ENCODE data around the gene CIP2A. TPM values are rescaled to one million over a fixed set of nuclear protein-coding genes. Genes with fewer than 3 reads are reported as not detected.

CIP2A gene
- total and polyA plus RNA-seq, 2 of the 4 experiments (the other 2 are of a cell fraction): 8.5 to 27.8 TPM

GRCh38 chr3:108548304-108548703, 40.9 kb downstream of the CIP2A start:
- H3K27ac ChIP-seq (ENCODE audit: insufficient read depth, low read length): no peak overlapping the region
- ChIA-PET POLR2A (ENCODE audit: unreplicated experiment) (no interaction called here), CTCF (no interaction called here)
- no peak overlapping the region for H2BK120ac ChIP-seq (ENCODE audit: low read depth, low read length)
- in situ Hi-C loops (cut with MboI; ENCODE audit: low sequenced_read_pairs) (no loop called here), dilution Hi-C loops (cut with HindIII; ENCODE audit: low sequenced_read_pairs, unreplicated experiment) (no loop called here), intact Hi-C loops (cut with micrococcal nuclease) (loop anchor here (10.0 kb wide), 1 partner anchor 324 kb away; the partner anchor contains the start of gene IFT57)
- H3K23ac ChIP-seq (ENCODE audit: low read depth, low read length): no peak overlapping the region
- H3K4me2 ChIP-seq (ENCODE audit: low read depth, low read length): no peak overlapping the region
- H3K27me3 ChIP-seq (ENCODE audit: control insufficient read depth, insufficient read depth, low read length): no peaks in the 10 kb centered on the region
- H3K14ac ChIP-seq (replicated peaks; ENCODE audit: low read depth, low read length): no peak overlapping the region
- no peaks in the 10 kb centered on the region for H3K9me3 ChIP-seq (ENCODE audit: control insufficient read depth, insufficient read depth, low read length)
- no peak overlapping the region for H4K91ac ChIP-seq (ENCODE audit: insufficient read depth, low read depth, low read length)
- H4K5ac ChIP-seq (ENCODE audit: low read depth, low read length): no peak overlapping the region
- H4K20me1 ChIP-seq (ENCODE audit: insufficient read depth, low read length): no peaks in the 10 kb centered on the region
- H3K4me1 ChIP-seq (ENCODE audit: control insufficient read depth, insufficient read depth, low read length): no peaks in the 10 kb centered on the region
- H2AK9ac ChIP-seq (replicated peaks; ENCODE audit: low read depth, low read length, poor library complexity): no peak overlapping the region
- H3K4ac ChIP-seq (ENCODE audit: low read depth, low read length): no peak overlapping the region
- no peak overlapping the region for H3K56ac ChIP-seq (ENCODE audit: extremely low read depth, insufficient read depth, low read length)
- DNase-seq (peak; percentile 15), ATAC-seq (ENCODE audit: low read depth) (peak; percentile 38; the same call in 1 of the 2 replicates)
- BruUV-seq (replicated peaks): no TSS peak
- peak; percentile 65; the same call in 1 of the 2 replicates for TF ChIP-seq CEBPB (IDR thresholded peaks at IDR 0.05; ENCODE audit: low read depth, low read length)
- no peak for TF ChIP-seq SMC3 (IDR thresholded peaks at IDR 0.05; ENCODE audit: low read depth, low read length)
- TF ChIP-seq RCOR1 (IDR thresholded peaks at IDR 0.05; ENCODE audit: insufficient replicate concordance, low read length): no peak
- TF ChIP-seq USF2 (IDR thresholded peaks at IDR 0.05; ENCODE audit: low read depth, low read length): no peak
- TF ChIP-seq RAD21 (IDR thresholded peaks at IDR 0.05; ENCODE audit: low read length): no peak
- no peak for TF ChIP-seq ELK1 (IDR thresholded peaks at IDR 0.05; ENCODE audit: borderline replicate concordance, low read depth, low read length)
- no peak for TF ChIP-seq BHLHE40 (IDR thresholded peaks at IDR 0.05; ENCODE audit: low read depth, low read length)
- TF ChIP-seq NFE2L2 (IDR thresholded peaks at IDR 0.05; ENCODE audit: low read depth, low read length): 0 out of 2 replicates have a peak, but pooled peaks have one; percentile 22
- TF ChIP-seq FOS (IDR thresholded peaks at IDR 0.05; ENCODE audit: low read depth, low read length): no peak
- TF ChIP-seq POLR2A (IDR thresholded peaks at IDR 0.05; ENCODE audit: low read depth, low read length): no peak
- no peak for TF ChIP-seq MAFK (IDR thresholded peaks at IDR 0.05; ENCODE audit: low read depth, low read length)
- no peak for TF ChIP-seq MAZ (IDR thresholded peaks at IDR 0.05; ENCODE audit: borderline replicate concordance, low read depth, low read length)
- TF ChIP-seq CHD1 (IDR thresholded peaks at IDR 0.05; ENCODE audit: low read depth, low read length): no peak
- WGBS, 2 experiments (ENCODE audit: extremely low coverage in 2 of 2, insufficient read length in 1 of 2): no CpG with 5 or more reads among the region's 1 CpG
- H3K9ac ChIP-seq (ENCODE audit: low read depth, low read length): no peak overlapping the region
- no peaks in the 10 kb centered on the region for H3K36me3 ChIP-seq (ENCODE audit: control insufficient read depth, insufficient read depth, low read length)
- H3K18ac ChIP-seq (ENCODE audit: low read depth, low read length): no peak overlapping the region
- no peak overlapping the region for H2AK5ac ChIP-seq (ENCODE audit: low read depth, low read length)
- no peak overlapping the region for H2AFZ ChIP-seq (replicated peaks; ENCODE audit: low read length, poor library complexity)
- peaks cover 4% of the 10 kb centered on the region; the same call in 1 of the 2 replicates for H3K9me1 ChIP-seq (ENCODE audit: insufficient read depth, low read length)
- H2BK20ac ChIP-seq (ENCODE audit: low read depth, low read length): no peak overlapping the region
- H3K4me3 ChIP-seq (ENCODE audit: insufficient read depth, low read depth, low read length): no peak overlapping the region
- H2BK15ac ChIP-seq (ENCODE audit: low read depth, low read length): no peak overlapping the region
- H2BK5ac ChIP-seq (ENCODE audit: low read depth, low read length, poor library complexity, severe bottlenecking): no peak overlapping the region
- H4K8ac ChIP-seq (ENCODE audit: low read depth in 2 of 2, low read length in 2 of 2): no peak overlapping the region
- peaks cover 0 to 5% of the 10 kb centered on the region in 2 experiments; a peak in 2 of 4 replicates for H3K79me1 ChIP-seq (ENCODE audit: low read depth in 1 of 2, low read length in 2 of 2)
